ENCODE measurements around the gene SORCS3.

DNA sequence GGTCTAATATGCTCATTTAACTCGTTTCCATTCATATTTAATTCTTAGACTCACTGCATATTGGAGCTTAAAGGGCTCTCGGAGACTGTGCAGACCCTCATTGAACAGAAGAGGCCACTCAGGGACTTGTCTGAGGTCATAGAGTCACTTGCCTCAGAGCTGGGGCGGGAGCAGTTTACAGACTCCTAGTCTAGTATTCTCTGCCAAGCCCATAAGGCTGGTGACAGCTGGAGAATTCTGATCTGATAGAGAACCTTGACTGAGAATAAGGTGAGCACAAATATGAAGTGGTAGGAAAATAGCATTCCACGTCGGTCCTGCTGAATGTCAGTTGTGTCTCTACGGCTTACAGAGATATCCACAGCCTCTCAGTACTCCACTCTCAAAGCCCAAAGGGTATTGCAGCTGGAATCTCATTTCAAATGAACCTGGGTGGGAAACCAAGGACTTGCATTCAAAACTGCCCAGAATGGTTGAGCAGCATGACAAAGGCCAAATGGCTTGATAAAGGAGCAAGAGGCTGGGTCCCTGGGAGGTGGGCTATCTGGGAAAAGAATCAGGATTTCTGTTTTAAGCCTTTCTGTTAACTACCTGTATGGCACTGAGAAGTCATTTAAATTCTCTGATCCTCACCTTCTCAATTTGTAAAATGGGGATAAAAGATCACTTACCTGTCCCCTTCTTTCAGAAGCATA lies 283.2 kb downstream of the SORCS3 start:
- TF ChIP-seq NFRKB (IDR thresholded peaks at IDR 0.05; ENCODE audit: low read depth) (no peak), SAFB (IDR thresholded peaks at IDR 0.05; ENCODE audit: borderline replicate concordance, low read depth, low read length) (no peak), REST (IDR thresholded peaks at IDR 0.05; ENCODE audit: borderline replicate concordance) (no peak), REST (CRISPR knock-in tag; IDR thresholded peaks at IDR 0.05; ENCODE audit: low read depth) (no peak), EP300 (IDR thresholded peaks at IDR 0.05; ENCODE audit: low read length) (no peak), ZNF639 (CRISPR knock-in tag; conservative IDR thresholded peaks at IDR 0.05 in 1 of 2, IDR thresholded peaks at IDR 0.05 in 1 of 2) (no peak), PTTG1 (tag; IDR thresholded peaks at IDR 0.05; ENCODE audit: low read depth) (no peak)
- TF ChIP-seq, protein P1, sequence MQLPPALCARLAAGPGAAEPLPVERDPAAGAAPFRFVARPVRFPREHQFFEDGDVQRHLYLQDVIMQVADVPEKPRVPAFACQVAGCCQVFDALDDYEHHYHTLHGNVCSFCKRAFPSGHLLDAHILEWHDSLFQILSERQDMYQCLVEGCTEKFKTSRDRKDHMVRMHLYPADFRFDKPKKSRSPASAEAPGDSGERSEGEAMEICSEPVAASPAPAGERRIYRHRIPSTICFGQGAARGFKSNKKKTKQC (CRISPR knock-in tag; IDR thresholded peaks at IDR 0.05) = no peak
- TF ChIP-seq, protein P2, sequence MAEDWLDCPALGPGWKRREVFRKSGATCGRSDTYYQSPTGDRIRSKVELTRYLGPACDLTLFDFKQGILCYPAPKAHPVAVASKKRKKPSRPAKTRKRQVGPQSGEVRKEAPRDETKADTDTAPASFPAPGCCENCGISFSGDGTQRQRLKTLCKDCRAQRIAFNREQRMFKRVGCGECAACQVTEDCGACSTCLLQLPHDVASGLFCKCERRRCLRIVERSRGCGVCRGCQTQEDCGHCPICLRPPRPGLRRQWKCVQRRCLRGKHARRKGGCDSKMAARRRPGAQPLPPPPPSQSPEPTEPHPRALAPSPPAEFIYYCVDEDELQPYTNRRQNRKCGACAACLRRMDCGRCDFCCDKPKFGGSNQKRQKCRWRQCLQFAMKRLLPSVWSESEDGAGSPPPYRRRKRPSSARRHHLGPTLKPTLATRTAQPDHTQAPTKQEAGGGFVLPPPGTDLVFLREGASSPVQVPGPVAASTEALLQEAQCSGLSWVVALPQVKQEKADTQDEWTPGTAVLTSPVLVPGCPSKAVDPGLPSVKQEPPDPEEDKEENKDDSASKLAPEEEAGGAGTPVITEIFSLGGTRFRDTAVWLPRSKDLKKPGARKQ (CRISPR knock-in tag; IDR thresholded peaks at IDR 0.05) = no peak

Measured in K562 (cell line).